Adipocyte (in vitro differentiated cells): ENCODE results near the gene TRDN.
"Not testable (repeated sequence)": the region's sequence is repeated elsewhere in the genome, so short reads cannot be mapped to it uniquely, and the experiment has no call there.

ENCODE experiments used
- DNase-seq: peaks from one replicate; pipeline ENCODE4 v3.0.0-alpha.2; 2015; ENCODE audit warnings: low read depth
- H3K27me3 ChIP-seq: replicated peaks from 2 replicates; pipeline ENCODE4 v1.7.0; 2013; ENCODE audit warnings: mild to moderate bottlenecking, low read length, moderate library complexity; ENCODE audit not compliant: control insufficient read depth, insufficient read depth
- H3K36me3 ChIP-seq: 2 replicates; pipeline ENCODE4 v1.7.0; 2013; ENCODE audit warnings: low read length, mild to moderate bottlenecking, moderate library complexity; ENCODE audit not compliant: control insufficient read depth, insufficient read depth, severe bottlenecking
- H3K4me1 ChIP-seq: 2 replicates; pipeline ENCODE4 v1.7.0; 2013; ENCODE audit warnings: mild to moderate bottlenecking, low read length, moderate library complexity; ENCODE audit not compliant: control insufficient read depth, insufficient read depth
- H3K4me3 ChIP-seq: 2 replicates; pipeline ENCODE4 v1.7.0; 2013; ENCODE audit warnings: mild to moderate bottlenecking, low read length, moderate library complexity
- H3K9ac ChIP-seq: 2 replicates; pipeline ENCODE4 v1.7.0; 2013; ENCODE audit warnings: mild to moderate bottlenecking, low read length, moderate library complexity
- H3K9me3 ChIP-seq: 2 replicates; pipeline ENCODE4 v1.7.0; 2013; ENCODE audit warnings: mild to moderate bottlenecking, low read length, moderate library complexity; ENCODE audit not compliant: control insufficient read depth

TRDN gene

GRCh38 chr6:123588546-123588895 is 48.2 kb downstream of the TRDN start:
- DNase-seq: no peak
- no peak overlapping the region for H3K4me3 ChIP-seq
- no peaks in the 10 kb centered on the region for H3K9me3 ChIP-seq
- H3K4me1 ChIP-seq: no peaks in the 10 kb centered on the region
- H3K36me3 ChIP-seq: no peaks in the 10 kb centered on the region
- H3K9ac ChIP-seq: no peak overlapping the region
- H3K27me3 ChIP-seq: no peaks in the 10 kb centered on the region

GRCh38 chr6:123587838-123588545 is 48.8 kb downstream of the TRDN start:
- no peaks in the 10 kb centered on the region for H3K4me1 ChIP-seq
- no peaks in the 10 kb centered on the region for H3K9me3 ChIP-seq
- no peak overlapping the region for H3K4me3 ChIP-seq
- H3K27me3 ChIP-seq: no peaks in the 10 kb centered on the region
- H3K9ac ChIP-seq: no peak overlapping the region
- no peak for DNase-seq
- H3K36me3 ChIP-seq: no peaks in the 10 kb centered on the region

GRCh38 chr6:123587407-123587806 is 49.3 kb downstream of the TRDN start:
- not testable (repeated sequence) for DNase-seq, H3K4me3 ChIP-seq, H3K4me1 ChIP-seq, H3K9me3 ChIP-seq, H3K36me3 ChIP-seq, H3K9ac ChIP-seq, H3K27me3 ChIP-seq

GRCh38 chr6:123580331-123580730 is 56.4 kb downstream of the TRDN start:
- Histone ChIP-seq H3K9ac (no peak overlapping the region), H3K9me3 (no peaks in the 10 kb centered on the region), H3K36me3 (no peaks in the 10 kb centered on the region), H3K4me3 (no peak overlapping the region), H3K4me1 (no peaks in the 10 kb centered on the region), H3K27me3 (no peaks in the 10 kb centered on the region)
- DNase-seq: no peak

- DNase-seq: no peak
- Histone ChIP-seq H3K4me3 (no peak overlapping the region), H3K36me3 (no peaks in the 10 kb centered on the region), H3K4me1 (no peaks in the 10 kb centered on the region), H3K27me3 (no peaks in the 10 kb centered on the region), H3K9ac (no peak overlapping the region), H3K9me3 (no peaks in the 10 kb centered on the region)
Observed at GRCh38 chr6:123575188-123575587, 61.6 kb downstream of the TRDN start.

- no peak overlapping the region for H3K4me3 ChIP-seq
- DNase-seq: no peak
- no peaks in the 10 kb centered on the region for H3K36me3 ChIP-seq
Observed at GRCh38 chr6:123570813-123571684, 65.7 kb downstream of the TRDN start.

GRCh38 chr6:123569575-123569974 is 67.2 kb downstream of the TRDN start:
- Histone ChIP-seq H3K27me3 (no peaks in the 10 kb centered on the region), H3K9me3 (no peaks in the 10 kb centered on the region), H3K9ac (no peak overlapping the region), H3K4me1 (peaks cover 3% of the 10 kb centered on the region), H3K36me3 (no peaks in the 10 kb centered on the region), H3K4me3 (no peak overlapping the region)
- DNase-seq: no peak

More at GRCh38 chr6:123570813-123571684, 65.7 kb downstream of the TRDN start:
- Histone ChIP-seq H3K9me3 (no peaks in the 10 kb centered on the region), H3K4me1 (peaks cover 3% of the 10 kb centered on the region), H3K27me3 (no peaks in the 10 kb centered on the region), H3K9ac (no peak overlapping the region)

GRCh38 chr6:123565529-123565928 is 71.2 kb downstream of the TRDN start:
- Histone ChIP-seq H3K36me3 (no peaks in the 10 kb centered on the region), H3K9me3 (no peaks in the 10 kb centered on the region), H3K4me1 (peaks cover 3% of the 10 kb centered on the region), H3K4me3 (no peak overlapping the region), H3K9ac (no peak overlapping the region), H3K27me3 (no peaks in the 10 kb centered on the region)
- no peak for DNase-seq

- no peaks in the 10 kb centered on the region for H3K36me3 ChIP-seq
- peaks cover 3% of the 10 kb centered on the region for H3K4me1 ChIP-seq
- no peaks in the 10 kb centered on the region for H3K27me3 ChIP-seq
- no peak for DNase-seq
- H3K4me3 ChIP-seq: no peak overlapping the region
- H3K9me3 ChIP-seq: no peaks in the 10 kb centered on the region
- H3K9ac ChIP-seq: no peak overlapping the region
Observed at GRCh38 chr6:123564361-123564760, 72.4 kb downstream of the TRDN start.

GRCh38 chr6:123562677-123563076 is 74.1 kb downstream of the TRDN start:
- H3K4me1 ChIP-seq: no peaks in the 10 kb centered on the region
- no peaks in the 10 kb centered on the region for H3K27me3 ChIP-seq
- no peak overlapping the region for H3K9ac ChIP-seq
- H3K36me3 ChIP-seq: no peaks in the 10 kb centered on the region
- no peak for DNase-seq
- no peaks in the 10 kb centered on the region for H3K9me3 ChIP-seq
- H3K4me3 ChIP-seq: no peak overlapping the region

- no peaks in the 10 kb centered on the region for H3K9me3 ChIP-seq
- no peak overlapping the region for H3K9ac ChIP-seq
- no peak for DNase-seq
- no peaks in the 10 kb centered on the region for H3K36me3 ChIP-seq
- H3K4me3 ChIP-seq: no peak overlapping the region
- no peaks in the 10 kb centered on the region for H3K27me3 ChIP-seq
- no peaks in the 10 kb centered on the region for H3K4me1 ChIP-seq
Observed at GRCh38 chr6:123562264-123562663, 74.5 kb downstream of the TRDN start.
